Right lobe of liver (tissue), 4 donors: ENCODE results near the gene CASP8AP2.

Experiments used
- POLR2A ChIP-seq: fragments of 450-650 bp; IDR thresholded peaks from one replicate; pipeline ENCODE4 v1.6.1; 2017; ENCODE audit warnings: antibody characterized with exemption, mild to moderate bottlenecking
- TF ChIP-seq, protein P1 (sequence below), 4 donors: fragments of 200-600 bp in 3 of 4; fragments of 450-650 bp in 1 of 4; IDR thresholded peaks; one replicate each; pipeline versions ENCODE4 v1.5.1 to v1.8.0; 2016 to 2022; ENCODE audit warnings: antibody characterized with exemption in 4 of 4, mild to moderate bottlenecking in 2 of 4
- donor health status: DM: no; HTN: no; CAD: no.
- donor health status: DM: no; HTN: no; CAD: no.
- donor health status: DM: no; HTN: yes; CAD: no.

DNA sequence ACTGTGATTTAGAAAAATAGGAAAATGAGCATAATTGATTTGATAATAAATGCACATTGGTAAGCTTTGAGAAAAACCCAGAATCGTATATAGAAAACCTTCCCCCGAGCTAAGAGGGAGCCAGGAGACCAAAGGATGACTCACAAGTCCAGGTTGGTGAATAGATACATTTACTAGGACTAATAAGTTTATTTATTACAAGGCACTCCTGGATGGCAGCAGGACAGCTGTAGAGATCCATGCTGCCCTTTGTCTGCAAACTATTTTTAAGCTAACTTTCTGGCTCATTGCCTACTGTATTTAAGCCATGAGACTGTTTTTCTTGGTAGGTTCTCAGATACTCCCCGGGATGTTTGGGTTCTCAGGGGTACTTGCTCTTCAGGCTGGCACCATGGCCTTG lies 13.4 kb downstream of the CASP8AP2 start:
- no peak for TF ChIP-seq POLR2A
- TF ChIP-seq, protein P1, sequence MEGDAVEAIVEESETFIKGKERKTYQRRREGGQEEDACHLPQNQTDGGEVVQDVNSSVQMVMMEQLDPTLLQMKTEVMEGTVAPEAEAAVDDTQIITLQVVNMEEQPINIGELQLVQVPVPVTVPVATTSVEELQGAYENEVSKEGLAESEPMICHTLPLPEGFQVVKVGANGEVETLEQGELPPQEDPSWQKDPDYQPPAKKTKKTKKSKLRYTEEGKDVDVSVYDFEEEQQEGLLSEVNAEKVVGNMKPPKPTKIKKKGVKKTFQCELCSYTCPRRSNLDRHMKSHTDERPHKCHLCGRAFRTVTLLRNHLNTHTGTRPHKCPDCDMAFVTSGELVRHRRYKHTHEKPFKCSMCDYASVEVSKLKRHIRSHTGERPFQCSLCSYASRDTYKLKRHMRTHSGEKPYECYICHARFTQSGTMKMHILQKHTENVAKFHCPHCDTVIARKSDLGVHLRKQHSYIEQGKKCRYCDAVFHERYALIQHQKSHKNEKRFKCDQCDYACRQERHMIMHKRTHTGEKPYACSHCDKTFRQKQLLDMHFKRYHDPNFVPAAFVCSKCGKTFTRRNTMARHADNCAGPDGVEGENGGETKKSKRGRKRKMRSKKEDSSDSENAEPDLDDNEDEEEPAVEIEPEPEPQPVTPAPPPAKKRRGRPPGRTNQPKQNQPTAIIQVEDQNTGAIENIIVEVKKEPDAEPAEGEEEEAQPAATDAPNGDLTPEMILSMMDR (IDR thresholded peaks at IDR 0.05) = no peak
